Heart left ventricle (tissue), 13 donors: ENCODE data around the gene IQSEC1.

ENCODE experiments used
- CTCF ChIP-seq, 12 donors: fragments of 200-600 bp; sonication (generic) in 4 of 12; IDR thresholded peaks; one replicate each; pipeline versions ENCODE4 v1.5.0 to v1.8.0; 2018 to 2022; ENCODE audit warnings: antibody characterized with exemption in 12 of 12, mild to moderate bottlenecking in 5 of 12
- POLR2A ChIP-seq, 2 donors: fragments of 450-650 bp; IDR thresholded peaks; one replicate each; pipeline ENCODE4 v1.6.1; 2017; ENCODE audit warnings: antibody characterized with exemption in 2 of 2, mild to moderate bottlenecking in 2 of 2, moderate library complexity in 2 of 2
- donor health status: ischemic (EF 13 %, LVEDD 7.1; RV severe dilation, severe dysfunction).
- donor health status: DM: no; HTN: yes; CAD: no.
- donor health status: DM: no; HTN: no; CAD: no.
- donor health status: ischemic (EF 25% LVEDD 6.9; RV normal size, moderate dysfunction).
- donor health status: ischemic (EF 25% LVEDD 5.7; RV mildly dilated, moderate dysfunction).
- donor health status: ischemic (EF 35%, LVEDD 5.7; RV mildly dilated, moderate dysfunction).
- donor health status: nonischemic (EF 11% LVEDD 7.7; RV severe dilation, severe dysfunction).
- donor health status: DM: yes; HTN: yes; CAD: no.
- donor health status: PGD.
- donor health status: ischemic (EF 29% LVEDD 5.4; RV normal size, mild dysfunction).
- donor health status: nonischemic (EF 23%, LVEDD 6.1; RV moderate dilation, normal function).

GRCh38 chr3:12959838-12960378, 113.3 kb downstream of the IQSEC1 start:
- TF ChIP-seq CTCF (IDR thresholded peaks at IDR 0.05) (no peak), POLR2A (IDR thresholded peaks at IDR 0.05) (no peak)
